GM08714 (cell line): ENCODE measurements around the gene VWA1.
"Not testable (repeated sequence)": the region's sequence is repeated elsewhere in the genome, so short reads cannot be mapped to it uniquely, and the experiment has no call there.

ENCODE experiments used
- H3K4me3 ChIP-seq: fragments of 200-500 bp; sonication (Bioruptor generic); 2 replicates; pipeline ENCODE4 v1.5.1; 2014; ENCODE audit warnings: mild to moderate bottlenecking, low read length, inconsistent platforms
- ZNF274 ChIP-seq: IDR thresholded peaks from 2 replicates; pipeline ENCODE4 v1.6.1; 2012; ENCODE audit warnings: mild to moderate bottlenecking, low read depth, low read length

VWA1 gene

DNA sequence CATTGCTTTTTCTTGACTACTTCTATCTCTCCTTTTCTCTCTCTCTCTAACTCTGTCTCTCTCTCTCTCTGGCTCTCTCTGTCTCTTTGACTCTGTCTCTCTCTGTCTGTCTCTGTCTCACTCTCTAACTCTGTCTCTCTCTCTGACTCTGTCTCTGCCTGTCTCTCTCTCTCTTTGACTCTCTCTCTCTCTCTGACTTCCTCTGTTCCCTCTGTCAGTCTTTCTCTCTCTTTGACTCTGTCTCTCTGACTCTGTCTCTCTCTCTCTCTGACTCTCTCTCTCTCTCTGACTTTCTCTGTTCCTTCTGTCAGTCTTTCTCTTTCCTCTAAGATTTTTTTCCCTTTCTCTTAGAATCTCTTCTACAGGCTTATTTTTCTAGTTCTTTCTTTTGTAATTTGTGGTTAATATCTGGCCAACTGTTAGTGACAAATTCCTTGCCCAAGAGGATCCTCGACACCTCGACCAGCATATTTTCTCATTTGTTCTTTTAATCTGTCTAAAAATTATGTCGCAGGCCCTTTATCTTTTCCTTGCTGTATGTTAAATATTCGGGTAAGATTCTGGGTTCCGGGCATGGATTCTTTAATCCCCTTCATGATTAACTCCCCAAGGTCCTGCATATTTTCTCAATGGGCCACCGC lies 13.7 kb downstream of the VWA1 start, which contains the start of gene ATAD3C:
Gene ATAD3C, plus strand, starts transcription at position 591 of the 641 bp plus-strand sequence. CDS start 995 bp downstream, outside the sequence.
- no peak for TF ChIP-seq ZNF274
- H3K4me3 ChIP-seq, result no peak within 1 kb of the TSS

- H3K4me3 ChIP-seq, result not testable (repeated sequence)
These were observed 15.1 kb downstream of the VWA1 start for GRCh38 chr1:1450616-1451015.

DNA sequence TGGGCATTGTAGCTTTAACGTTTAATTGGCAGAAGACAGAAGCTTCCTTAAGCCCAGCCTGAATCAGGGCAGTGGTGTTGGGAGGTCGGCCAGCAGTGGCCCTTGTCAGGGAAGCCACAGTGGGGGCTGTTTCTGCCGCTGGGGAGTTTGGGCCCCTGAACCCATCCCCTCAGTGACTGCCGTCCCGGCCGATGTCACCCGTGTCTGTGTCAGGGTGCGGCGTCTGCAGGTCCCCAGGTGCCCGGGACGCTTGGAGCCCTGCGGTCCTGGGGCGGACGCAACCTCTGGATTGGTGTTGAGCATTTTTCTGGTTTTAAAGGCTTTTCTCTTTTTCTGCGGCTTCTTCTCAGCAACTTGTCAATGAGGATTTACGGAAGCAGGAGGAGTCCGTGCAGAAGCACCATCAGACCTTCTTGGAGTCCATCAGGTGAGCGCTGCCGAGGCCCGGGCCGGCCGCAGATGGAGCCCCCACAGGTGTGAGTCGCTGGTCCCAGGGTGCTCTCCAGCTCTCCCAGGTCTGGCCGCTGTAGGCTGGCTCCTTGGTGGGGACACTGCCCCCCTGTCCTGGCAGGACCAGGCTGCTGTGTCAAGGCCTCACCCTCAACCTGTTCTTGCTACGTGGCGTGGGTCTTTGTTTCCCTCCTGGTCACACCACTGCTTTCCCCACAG lies 16.3 kb downstream of the VWA1 start:
- no peak overlapping the region for H3K4me3 ChIP-seq
- TF ChIP-seq ZNF274, result no peak

GRCh38 chr1:1452365-1452739 lies 16.9 kb downstream of the VWA1 start:
- H3K4me3 ChIP-seq, result not testable (repeated sequence)

GRCh38 chr1:1452882-1453281 lies 17.4 kb downstream of the VWA1 start:
- no peak for TF ChIP-seq ZNF274
- H3K4me3 ChIP-seq, result no peak overlapping the region

- H3K4me3 ChIP-seq, result not testable (repeated sequence)
These were observed 19.0 kb downstream of the VWA1 start for GRCh38 chr1:1454286-1455056.

- no peak for TF ChIP-seq ZNF274
These were observed 19.9 kb downstream of the VWA1 start for GRCh38 chr1:1455366-1455884.

GRCh38 chr1:1455934-1456333 lies 20.4 kb downstream of the VWA1 start:
- not testable (repeated sequence) for H3K4me3 ChIP-seq

More at GRCh38 chr1:1455366-1455884, 19.9 kb downstream of the VWA1 start:
- no peak overlapping the region for H3K4me3 ChIP-seq

DNA sequence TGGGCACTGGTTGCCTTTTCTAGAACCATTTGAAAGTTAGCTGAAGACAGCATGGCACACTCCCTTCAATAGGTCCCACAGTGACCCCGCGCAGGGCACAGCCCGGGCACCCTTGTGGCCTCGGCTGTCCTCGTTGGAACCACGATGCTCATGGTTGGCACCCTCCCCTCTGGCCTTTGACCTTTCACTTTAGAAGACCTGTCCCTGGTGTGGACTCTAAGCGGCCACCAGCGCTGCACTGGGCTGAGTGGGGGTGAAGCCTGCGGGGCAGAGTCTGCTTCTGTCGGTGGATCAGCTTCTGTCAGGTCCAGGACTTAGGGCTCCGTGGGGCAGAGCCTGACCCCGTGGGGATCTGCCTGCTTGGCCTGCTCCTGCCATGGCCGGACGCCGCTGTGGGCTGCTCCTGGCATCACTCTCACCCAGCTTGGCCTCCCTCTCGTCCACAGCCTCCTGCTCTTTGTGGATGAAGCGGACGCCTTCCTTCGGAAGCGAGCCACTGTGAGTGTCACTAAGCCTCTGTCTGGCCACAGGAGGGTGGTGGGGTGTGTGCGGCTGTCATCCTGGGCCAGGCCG lies 21.3 kb downstream of the VWA1 start:
- H3K4me3 ChIP-seq, result not testable (repeated sequence)

GRCh38 chr1:1459156-1459555 lies 23.7 kb downstream of the VWA1 start:
- not testable (repeated sequence) for H3K4me3 ChIP-seq

DNA sequence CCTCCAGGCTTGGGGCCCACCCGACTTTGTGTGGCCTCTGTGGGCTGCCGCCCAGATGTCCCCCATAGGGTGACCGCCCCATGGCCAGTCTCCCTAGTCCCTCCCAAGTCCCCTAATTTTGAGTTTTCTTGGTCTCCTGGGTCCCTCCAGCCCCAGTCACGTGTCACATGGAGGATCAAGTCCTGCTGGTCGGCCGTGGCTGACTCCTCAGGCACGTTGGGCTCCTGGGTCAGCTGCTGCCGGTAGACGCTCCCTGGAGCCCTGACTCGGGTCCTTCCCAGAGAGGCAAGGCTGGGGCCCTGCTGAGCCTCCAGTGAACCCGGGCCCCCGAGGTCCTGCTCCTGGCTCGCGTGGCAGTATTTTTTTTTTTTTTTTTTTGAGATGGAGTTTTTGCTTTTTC lies 24.2 kb downstream of the VWA1 start:
- H3K4me3 ChIP-seq, result not testable (repeated sequence)

- no peak for TF ChIP-seq ZNF274
- no peak overlapping the region for H3K4me3 ChIP-seq
These were observed 25.1 kb downstream of the VWA1 start for GRCh38 chr1:1460540-1461130.

GRCh38 chr1:1461721-1462317 lies 26.3 kb downstream of the VWA1 start:
- TF ChIP-seq ZNF274, result no peak
- no peak overlapping the region for H3K4me3 ChIP-seq

- TF ChIP-seq ZNF274, result no peak
These were observed 27.0 kb downstream of the VWA1 start for GRCh38 chr1:1462318-1462966.

More at GRCh38 chr1:1462318-1462966, 27.0 kb downstream of the VWA1 start:
- no peak overlapping the region for H3K4me3 ChIP-seq
